ENCODE results near the gene DYNC1H1.

GRCh38 chr14:102081231-102082080 lies 117.1 kb downstream of the DYNC1H1 start:
- TF ChIP-seq POLR2A (IDR thresholded peaks at IDR 0.05), result no peak
- no peak for TF ChIP-seq CTCF (IDR thresholded peaks at IDR 0.05)

Measured in adrenal gland (tissue), 5 donors.